Stimulated activated memory B cell treated with anti-CD40 and anti-IgM and Interleukin-4, amounts not matched to agents 10 μg/mL and 1 μg/mL and 100 μg/mL, for 72 hours (primary cell): ENCODE data around the gene GSTK1.
"Not testable (repeated sequence)": the region's sequence is repeated elsewhere in the genome, so short reads cannot be mapped to it uniquely, and the experiment has no call there.

ENCODE experiments used
- ATAC-seq: fragments of 150-1000 bp; cut with Tn5 transposase; 2 replicates; pipeline ENCODE4 v1.10.0; 2021
- H3K27ac Mint-ChIP-seq: one replicate; pipeline ENCODE4 v1.8.0; 2022; ENCODE audit warnings: mild to moderate bottlenecking, mixed read lengths
- H3K27me3 Mint-ChIP-seq: one replicate; pipeline ENCODE4 v1.8.0; 2022; ENCODE audit warnings: mixed read lengths
- H3K36me3 Mint-ChIP-seq: one replicate; pipeline ENCODE4 v1.8.0; 2022; ENCODE audit warnings: mixed read lengths
- H3K4me1 Mint-ChIP-seq: one replicate; pipeline ENCODE4 v1.8.0; 2022; ENCODE audit warnings: mixed read lengths
- H3K4me3 Mint-ChIP-seq: one replicate; pipeline ENCODE4 v1.8.0; 2022; ENCODE audit warnings: mild to moderate bottlenecking, moderate library complexity, mixed read lengths
- H3K9me3 Mint-ChIP-seq: one replicate; pipeline ENCODE4 v1.8.0; 2022; ENCODE audit warnings: mixed read lengths

GSTK1 gene

DNA sequence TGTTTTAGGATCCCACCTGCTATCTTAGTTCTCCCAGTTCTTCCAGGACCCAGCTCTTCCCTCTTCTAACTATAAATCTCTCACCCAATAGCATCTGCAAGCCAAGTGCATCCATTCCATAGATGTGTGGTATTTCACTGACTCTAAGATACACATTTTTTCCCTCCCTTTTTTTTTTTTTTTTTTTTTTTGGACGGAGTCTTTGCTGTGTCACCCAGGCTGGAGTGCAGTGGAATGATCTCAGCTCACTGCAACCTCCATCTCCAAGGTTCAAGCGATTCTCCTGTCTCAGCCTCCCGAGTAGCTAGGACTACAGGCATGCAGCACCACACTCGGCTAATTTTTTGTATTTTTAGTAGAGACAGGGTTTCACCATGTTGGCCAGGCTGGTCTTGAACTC, 26.6 kb downstream of the GSTK1 start:
- ATAC-seq, H3K9me3 Mint-ChIP-seq, H3K27me3 Mint-ChIP-seq: not testable (repeated sequence)
- Mint-ChIP-seq H3K4me3 (peak overlapping the region; percentile 95), H3K36me3 (peaks cover 30% of the 10 kb centered on the region), H3K4me1 (peaks cover 37% of the 10 kb centered on the region), H3K27ac (peak overlapping the region; percentile 82)

DNA sequence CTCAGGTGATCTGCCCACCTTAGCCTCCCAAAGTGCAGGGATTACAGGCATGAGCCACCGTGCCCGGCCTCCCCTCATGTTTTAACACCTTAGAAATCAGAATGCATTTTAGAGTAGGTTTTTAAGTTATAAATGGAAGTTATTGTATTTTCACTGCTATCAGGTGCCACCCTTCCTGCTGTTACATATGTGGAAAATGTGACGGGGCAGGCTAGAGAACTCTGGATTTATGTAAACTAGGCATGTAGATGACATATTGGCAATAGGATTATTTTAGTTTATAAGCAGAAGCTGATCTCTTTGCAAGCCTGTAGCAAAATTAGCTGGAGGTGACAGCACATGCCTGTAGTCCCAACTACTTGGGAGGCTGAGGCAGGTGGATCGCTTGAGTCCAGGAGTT, 27.1 kb downstream of the GSTK1 start:
- peaks cover 33% of the 10 kb centered on the region for H3K36me3 Mint-ChIP-seq
- peak overlapping the region; percentile 82 for H3K27ac Mint-ChIP-seq
- no peaks in the 10 kb centered on the region for H3K27me3 Mint-ChIP-seq
- H3K9me3 Mint-ChIP-seq: peaks cover 3% of the 10 kb centered on the region
- H3K4me1 Mint-ChIP-seq: peaks cover 38% of the 10 kb centered on the region
- ATAC-seq: no peak
- H3K4me3 Mint-ChIP-seq: peak overlapping the region; percentile 95

DNA sequence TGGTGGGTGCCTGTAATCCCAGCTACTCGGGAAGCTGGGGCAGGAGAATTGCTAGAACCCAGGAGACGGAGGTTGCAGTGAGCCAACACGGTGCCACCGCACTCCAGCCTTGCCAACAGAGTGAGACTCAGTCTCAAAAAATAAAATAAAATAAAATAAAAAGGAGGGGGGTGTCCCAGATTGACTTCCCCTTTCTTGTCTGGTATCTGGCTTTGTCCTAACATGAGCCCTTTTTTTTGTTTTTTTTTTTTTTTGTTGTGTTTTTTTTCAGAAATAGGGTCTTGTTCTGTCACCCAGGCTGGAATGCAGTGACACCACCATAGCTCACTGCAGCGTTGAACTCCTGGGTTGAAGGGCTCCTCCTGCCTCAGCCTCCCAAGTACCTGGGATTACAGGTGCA, 29.6 kb downstream of the GSTK1 start:
- no peak overlapping the region for H3K4me3 Mint-ChIP-seq

DNA sequence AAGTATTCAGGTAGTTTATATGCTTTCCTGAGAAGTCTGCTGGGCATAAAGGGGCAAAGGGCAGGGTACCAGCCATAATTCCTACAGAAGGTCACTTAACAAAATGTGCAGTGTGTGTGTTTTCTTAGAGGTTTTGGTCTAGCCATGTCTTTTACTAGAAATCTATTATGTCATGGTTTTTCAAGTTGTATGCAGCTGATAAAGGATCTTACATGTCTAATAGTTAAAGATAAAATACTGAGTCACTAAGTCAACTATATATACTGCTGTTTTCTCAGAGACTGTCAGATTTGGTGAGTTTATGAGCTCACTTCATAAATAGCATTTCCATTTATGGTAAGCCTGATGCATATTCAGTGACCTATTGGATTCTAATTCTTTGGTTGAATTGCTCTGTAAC, 32.6 kb downstream of the GSTK1 start:
- H3K27ac Mint-ChIP-seq: peak overlapping the region; percentile 36
- H3K4me1 Mint-ChIP-seq: peaks cover 43% of the 10 kb centered on the region
- no peak overlapping the region for H3K4me3 Mint-ChIP-seq
- peaks cover 65% of the 10 kb centered on the region for H3K36me3 Mint-ChIP-seq
- no peaks in the 10 kb centered on the region for H3K27me3 Mint-ChIP-seq
- ATAC-seq: no peak
- no peaks in the 10 kb centered on the region for H3K9me3 Mint-ChIP-seq

More for the DNA sequence above, 29.6 kb downstream of the GSTK1 start:
- peaks cover under 1% of the 10 kb centered on the region for H3K9me3 Mint-ChIP-seq
- peaks cover 51% of the 10 kb centered on the region for H3K4me1 Mint-ChIP-seq
- ATAC-seq: no peak
- H3K36me3 Mint-ChIP-seq: peaks cover 46% of the 10 kb centered on the region
- no peak overlapping the region for H3K27ac Mint-ChIP-seq
- no peaks in the 10 kb centered on the region for H3K27me3 Mint-ChIP-seq

DNA sequence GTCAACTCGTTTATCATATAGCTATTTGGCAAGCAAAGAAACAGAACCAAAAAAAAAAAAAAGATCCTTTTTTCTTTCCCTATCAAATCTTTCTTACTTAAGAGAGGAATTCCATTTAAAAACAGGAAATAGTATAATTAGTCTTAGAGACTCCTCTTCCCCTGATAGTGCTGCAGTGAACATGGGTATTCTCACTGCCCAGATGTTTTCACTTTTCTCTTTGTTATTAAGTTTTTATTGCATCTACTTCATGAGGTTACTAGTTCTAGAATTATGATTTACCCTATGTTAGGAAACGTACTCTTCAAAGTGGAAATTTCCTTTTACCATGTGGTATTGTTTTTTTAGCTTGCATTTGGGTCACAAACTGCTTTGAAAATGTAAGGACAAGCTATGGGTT, 33.4 kb downstream of the GSTK1 start:
- Mint-ChIP-seq H3K27me3 (no peaks in the 10 kb centered on the region), H3K4me3 (no peak overlapping the region), H3K36me3 (peaks cover 66% of the 10 kb centered on the region), H3K4me1 (peaks cover 41% of the 10 kb centered on the region), H3K9me3 (no peaks in the 10 kb centered on the region), H3K27ac (peak overlapping the region; percentile 36)
- ATAC-seq: no peak

DNA sequence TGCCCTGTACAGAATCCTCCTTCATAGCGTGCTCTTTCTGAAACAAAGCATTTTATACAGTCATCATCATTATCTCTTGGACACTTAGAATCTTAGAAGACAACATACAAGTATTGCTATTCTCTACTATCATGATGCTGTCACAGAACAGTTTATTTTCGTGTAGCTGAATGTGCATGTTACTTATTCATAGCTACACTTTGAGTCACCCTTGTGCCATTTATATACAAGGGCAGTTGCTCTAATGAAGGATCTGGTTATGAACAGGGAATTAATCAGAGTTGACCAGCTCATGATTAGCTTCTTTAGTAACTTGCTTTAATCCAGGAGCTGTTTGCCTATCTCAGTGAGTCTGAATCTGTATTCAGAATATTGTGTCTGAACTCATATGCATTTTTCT, 36.1 kb downstream of the GSTK1 start:
- no peaks in the 10 kb centered on the region for H3K27me3 Mint-ChIP-seq
- H3K9me3 Mint-ChIP-seq: no peaks in the 10 kb centered on the region
- peaks cover 41% of the 10 kb centered on the region for H3K4me1 Mint-ChIP-seq
- no peak overlapping the region for H3K4me3 Mint-ChIP-seq
- H3K36me3 Mint-ChIP-seq: peaks cover 67% of the 10 kb centered on the region
- no peak for ATAC-seq
- H3K27ac Mint-ChIP-seq: peak overlapping the region; percentile 4

DNA sequence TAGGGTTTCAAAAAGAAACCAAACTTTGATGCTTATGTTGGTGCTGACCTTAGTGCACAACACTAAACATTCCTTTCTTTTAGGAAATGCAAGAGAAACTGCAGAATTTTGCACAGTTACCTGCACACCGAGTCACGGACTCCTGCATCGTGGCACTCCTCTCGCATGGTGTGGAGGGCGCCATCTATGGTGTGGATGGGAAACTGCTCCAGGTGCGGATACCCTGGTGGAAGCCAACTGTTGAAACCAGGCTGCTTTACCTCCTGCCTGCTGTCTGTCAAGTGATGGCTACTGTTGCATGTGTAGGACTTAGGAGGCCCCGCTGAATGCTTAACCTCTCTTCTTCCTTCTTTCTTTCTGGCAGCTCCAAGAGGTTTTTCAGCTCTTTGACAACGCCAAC, 36.6 kb downstream of the GSTK1 start:
- H3K27me3 Mint-ChIP-seq: no peaks in the 10 kb centered on the region
- no peaks in the 10 kb centered on the region for H3K9me3 Mint-ChIP-seq
- H3K36me3 Mint-ChIP-seq: peaks cover 68% of the 10 kb centered on the region
- H3K4me3 Mint-ChIP-seq: no peak overlapping the region
- H3K4me1 Mint-ChIP-seq: peaks cover 41% of the 10 kb centered on the region
- peak; percentile 66 for ATAC-seq
- H3K27ac Mint-ChIP-seq: peak overlapping the region; percentile 4

DNA sequence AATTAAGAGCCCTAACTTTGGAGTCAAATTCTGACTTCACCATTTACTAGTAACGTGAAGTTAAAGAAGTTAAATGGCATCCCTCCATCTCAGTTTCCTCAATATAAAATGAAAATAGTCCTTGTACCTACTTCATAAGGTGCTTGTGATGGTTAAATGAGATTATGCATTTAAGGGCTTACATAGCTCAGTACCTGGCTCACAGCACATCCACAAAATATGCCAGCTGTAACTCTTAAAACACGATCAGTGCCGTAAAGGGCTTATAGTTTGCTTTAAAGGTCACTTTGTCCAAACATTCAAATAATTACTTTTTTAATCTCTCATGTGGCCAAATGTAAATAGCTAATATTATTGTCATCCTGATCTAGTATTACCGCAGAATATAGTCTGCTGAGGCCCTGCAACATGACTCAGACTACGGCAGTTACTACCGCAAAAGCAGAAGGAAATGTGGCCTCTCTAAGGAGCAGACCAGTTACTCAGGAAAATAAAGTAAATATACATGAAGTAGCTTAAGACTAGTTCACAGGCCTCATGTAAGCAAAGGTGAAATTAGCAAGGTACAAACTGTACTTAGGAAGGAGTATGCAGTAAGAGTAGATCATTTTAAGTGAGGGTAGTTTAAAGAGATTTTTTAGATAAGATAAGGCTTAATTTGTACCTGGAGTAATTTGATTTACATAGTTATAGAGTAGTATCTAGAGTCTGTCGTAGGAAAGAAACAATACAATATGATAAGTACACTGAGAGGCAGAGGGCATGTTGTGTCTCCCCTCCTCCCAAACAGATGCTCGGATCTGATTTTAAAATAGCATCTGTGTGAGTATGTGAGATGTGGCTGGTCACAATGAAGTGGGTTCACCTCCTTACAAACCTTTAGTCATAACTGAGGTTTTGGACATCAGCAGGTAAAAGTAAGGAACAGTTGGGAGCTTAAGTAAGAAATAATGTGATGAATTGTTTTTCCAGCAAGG, 38.0 kb downstream of the GSTK1 start:
- Mint-ChIP-seq H3K36me3 (peaks cover 70% of the 10 kb centered on the region), H3K4me3 (no peak overlapping the region), H3K4me1 (peaks cover 43% of the 10 kb centered on the region), H3K27me3 (no peaks in the 10 kb centered on the region), H3K9me3 (no peaks in the 10 kb centered on the region), H3K27ac (peak overlapping the region; percentile 48)
- no peak for ATAC-seq

DNA sequence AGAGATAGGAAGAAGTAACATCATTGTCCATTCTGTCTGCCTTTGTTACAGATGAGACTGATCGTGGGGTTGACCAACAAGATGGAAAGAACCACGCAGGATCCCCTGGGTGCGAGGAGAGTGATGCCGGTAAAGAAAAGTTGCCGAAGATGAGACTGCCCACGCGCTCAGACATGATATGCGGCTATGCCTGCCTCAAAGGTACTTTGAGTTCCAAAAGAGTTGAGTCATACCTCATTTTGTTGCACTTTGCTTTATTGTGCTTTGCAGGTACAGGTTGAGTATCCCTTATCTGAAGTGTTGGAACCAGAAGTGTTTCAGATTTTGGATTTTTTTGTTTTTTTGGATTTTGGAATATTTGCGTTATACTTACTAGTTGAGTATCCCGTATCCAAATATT, 40.5 kb downstream of the GSTK1 start:
- peaks cover 90% of the 10 kb centered on the region for H3K36me3 Mint-ChIP-seq
- no peaks in the 10 kb centered on the region for H3K9me3 Mint-ChIP-seq
- ATAC-seq: no peak
- H3K27me3 Mint-ChIP-seq: no peaks in the 10 kb centered on the region
- no peak overlapping the region for H3K27ac Mint-ChIP-seq
- H3K4me3 Mint-ChIP-seq: no peak overlapping the region
- H3K4me1 Mint-ChIP-seq: peaks cover 35% of the 10 kb centered on the region

DNA sequence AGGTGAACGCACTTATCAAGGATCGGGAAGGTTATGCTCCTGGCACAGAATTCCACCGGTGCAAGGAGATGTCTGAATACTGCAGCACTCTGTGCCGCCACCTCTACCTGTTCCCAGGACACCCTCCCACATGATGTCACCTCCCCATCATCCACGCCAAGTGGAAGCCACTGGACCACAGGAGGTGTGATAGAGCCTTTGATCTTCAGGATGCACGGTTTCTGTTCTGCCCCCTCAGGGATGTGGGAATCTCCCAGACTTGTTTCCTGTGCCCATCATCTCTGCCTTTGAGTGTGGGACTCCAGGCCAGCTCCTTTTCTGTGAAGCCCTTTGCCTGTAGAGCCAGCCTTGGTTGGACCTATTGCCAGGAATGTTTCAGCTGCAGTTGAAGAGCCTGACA, 41.7 kb downstream of the GSTK1 start:
- no peaks in the 10 kb centered on the region for H3K9me3 Mint-ChIP-seq
- H3K4me3 Mint-ChIP-seq: no peak overlapping the region
- ATAC-seq: no peak
- H3K27me3 Mint-ChIP-seq: no peaks in the 10 kb centered on the region
- peaks cover 29% of the 10 kb centered on the region for H3K4me1 Mint-ChIP-seq
- peaks cover 89% of the 10 kb centered on the region for H3K36me3 Mint-ChIP-seq
- H3K27ac Mint-ChIP-seq: peak overlapping the region; percentile 4

DNA sequence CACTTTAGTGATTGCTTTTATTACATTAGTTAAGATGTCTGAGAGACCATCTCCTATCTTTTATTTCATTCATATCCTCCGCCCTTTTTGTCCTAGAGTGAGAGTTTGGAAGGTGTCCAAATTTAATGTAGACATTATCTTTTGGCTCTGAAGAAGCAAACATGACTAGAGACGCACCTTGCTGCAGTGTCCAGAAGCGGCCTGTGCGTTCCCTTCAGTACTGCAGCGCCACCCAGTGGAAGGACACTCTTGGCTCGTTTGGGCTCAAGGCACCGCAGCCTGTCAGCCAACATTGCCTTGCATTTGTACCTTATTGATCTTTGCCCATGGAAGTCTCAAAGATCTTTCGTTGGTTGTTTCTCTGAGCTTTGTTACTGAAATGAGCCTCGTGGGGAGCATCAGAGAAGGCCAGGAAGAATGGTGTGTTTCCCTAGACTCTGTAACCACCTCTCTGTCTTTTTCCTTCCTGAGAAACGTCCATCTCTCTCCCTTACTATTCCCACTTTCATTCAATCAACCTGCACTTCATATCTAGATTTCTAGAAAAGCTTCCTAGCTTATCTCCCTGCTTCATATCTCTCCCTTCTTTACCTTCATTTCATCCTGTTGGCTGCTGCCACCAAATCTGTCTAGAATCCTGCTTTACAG, 42.3 kb downstream of the GSTK1 start:
- Mint-ChIP-seq H3K36me3 (peaks cover 89% of the 10 kb centered on the region), H3K9me3 (no peaks in the 10 kb centered on the region), H3K27ac (peak overlapping the region; percentile 4), H3K4me3 (no peak overlapping the region), H3K4me1 (peaks cover 29% of the 10 kb centered on the region), H3K27me3 (no peaks in the 10 kb centered on the region)
- peak; percentile 59 for ATAC-seq

DNA sequence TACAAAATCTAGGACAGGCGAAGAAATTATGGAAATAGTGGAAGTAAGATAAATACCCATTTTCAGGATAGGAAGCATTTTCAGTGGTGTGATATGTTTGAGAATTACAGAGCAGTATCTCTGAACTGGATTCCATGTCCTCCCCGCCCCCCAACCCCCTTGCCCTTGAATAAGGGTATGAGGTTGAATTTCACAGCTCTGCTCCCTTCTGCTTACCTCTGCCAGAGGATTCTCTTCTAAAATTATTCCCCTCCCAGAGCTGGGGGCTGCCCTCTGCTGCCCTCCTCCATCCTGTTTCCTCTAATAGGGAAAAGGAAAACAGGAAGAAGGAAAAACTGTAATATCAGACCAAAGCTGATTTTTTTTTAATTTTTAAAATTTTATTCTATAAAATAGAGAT, 45.4 kb downstream of the GSTK1 start:
- no peak overlapping the region for H3K27ac Mint-ChIP-seq
- peaks cover 23% of the 10 kb centered on the region for H3K4me1 Mint-ChIP-seq
- ATAC-seq: no peak
- no peaks in the 10 kb centered on the region for H3K9me3 Mint-ChIP-seq
- no peaks in the 10 kb centered on the region for H3K27me3 Mint-ChIP-seq
- peaks cover 65% of the 10 kb centered on the region for H3K36me3 Mint-ChIP-seq
- H3K4me3 Mint-ChIP-seq: no peak overlapping the region

DNA sequence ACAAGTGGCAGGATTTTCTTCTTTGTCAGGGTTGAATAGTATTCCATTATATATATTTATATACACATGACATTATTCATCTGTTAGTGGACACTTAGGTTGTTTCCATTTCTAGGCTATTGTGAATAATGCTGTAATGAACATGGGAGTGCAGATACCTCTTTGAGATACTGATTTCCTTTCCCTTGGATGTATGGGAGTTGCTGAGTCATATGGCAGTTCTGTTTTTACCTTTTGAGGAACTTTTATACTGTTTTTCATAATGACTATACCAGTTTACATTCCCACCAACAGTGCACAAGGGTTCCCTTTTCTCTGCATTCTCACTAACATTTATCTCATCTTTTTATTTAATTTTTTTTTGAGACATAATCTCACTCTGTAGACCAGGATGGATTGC, 50.9 kb downstream of the GSTK1 start:
- no peak for ATAC-seq
- H3K4me3 Mint-ChIP-seq: no peak overlapping the region
- H3K36me3 Mint-ChIP-seq: peaks cover 13% of the 10 kb centered on the region
- no peaks in the 10 kb centered on the region for H3K27me3 Mint-ChIP-seq
- H3K4me1 Mint-ChIP-seq: peaks cover 11% of the 10 kb centered on the region
- no peak overlapping the region for H3K27ac Mint-ChIP-seq
- H3K9me3 Mint-ChIP-seq: no peaks in the 10 kb centered on the region

DNA sequence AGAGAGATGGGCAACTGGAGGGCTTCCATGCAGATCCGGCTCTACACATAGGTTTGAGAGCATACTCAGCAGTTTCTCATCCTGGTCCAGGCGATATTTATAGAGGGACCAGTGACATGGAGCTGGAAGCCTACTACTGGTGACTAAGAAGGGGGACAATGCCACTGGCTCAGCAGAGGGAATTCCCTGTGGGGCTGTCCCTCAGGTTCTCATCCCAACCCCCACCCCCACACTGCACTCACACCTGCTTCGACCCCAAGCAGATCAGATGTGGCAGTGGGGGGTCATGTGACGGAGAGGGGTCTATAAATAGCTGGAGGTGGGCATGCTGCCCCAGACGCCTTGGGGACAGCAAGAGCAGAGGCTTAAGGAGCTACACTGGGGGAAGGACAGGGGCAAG, 52.5 kb downstream of the GSTK1 start, which contains the start of gene CLCN1:
Gene CLCN1, plus strand, starts transcription at position 336 of the 400 bp plus-strand sequence. CDS start 102 bp downstream, outside the sequence.
- Mint-ChIP-seq H3K9me3 (no peaks in the 10 kb centered on the region), H3K27ac (peak within 1 kb of the TSS; percentile 56), H3K4me3 (no peak within 1 kb of the TSS), H3K36me3 (no peaks in the 10 kb centered on the region), H3K4me1 (peaks cover 2% of the 10 kb centered on the region), H3K27me3 (no peaks in the 10 kb centered on the region)
- ATAC-seq: no peak

DNA sequence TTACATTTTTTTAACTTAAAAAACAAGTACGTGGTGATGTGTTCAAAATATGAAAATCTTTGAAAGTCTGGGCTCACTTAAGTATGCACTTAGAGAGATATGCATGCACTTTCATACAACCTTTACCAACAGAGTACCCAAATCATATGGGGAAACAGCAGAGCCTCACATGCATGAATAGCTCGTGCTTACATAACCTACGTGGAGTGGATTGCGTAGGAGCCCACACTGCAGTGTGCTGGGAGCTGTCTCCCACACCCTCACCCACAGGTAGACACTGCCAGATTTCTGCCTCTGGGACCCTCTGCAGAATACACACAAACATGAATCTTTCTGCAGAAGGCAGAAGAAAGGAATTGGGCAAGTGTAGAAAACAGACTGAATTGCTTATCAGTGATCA, 53.3 kb downstream of the GSTK1 start:
- H3K4me3 Mint-ChIP-seq: no peak overlapping the region
- no peak for ATAC-seq
- no peaks in the 10 kb centered on the region for H3K9me3 Mint-ChIP-seq
- H3K27me3 Mint-ChIP-seq: no peaks in the 10 kb centered on the region
- peak overlapping the region; percentile 20 for H3K27ac Mint-ChIP-seq
- no peaks in the 10 kb centered on the region for H3K36me3 Mint-ChIP-seq
- H3K4me1 Mint-ChIP-seq: no peaks in the 10 kb centered on the region

DNA sequence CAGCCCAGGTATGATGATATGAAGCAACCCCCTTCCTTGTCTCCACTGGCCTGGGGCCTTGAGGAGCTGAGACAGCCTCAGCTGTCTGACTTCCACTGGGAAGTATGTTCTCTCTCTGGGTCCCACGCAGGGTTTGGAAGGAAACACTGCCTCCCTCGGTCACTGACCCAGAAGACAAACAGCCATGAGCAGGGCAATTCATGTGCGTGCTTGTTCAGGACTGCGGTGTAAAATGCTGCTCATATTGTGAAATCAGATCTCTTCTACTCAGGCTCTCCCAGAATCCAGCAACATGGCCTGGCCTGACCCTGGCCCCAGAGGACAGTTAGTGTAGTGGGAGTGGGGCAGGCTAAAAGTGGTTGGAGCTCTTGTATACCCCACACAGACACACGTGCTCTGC, 55.4 kb downstream of the GSTK1 start:
- H3K4me3 Mint-ChIP-seq: no peak overlapping the region
- H3K4me1 Mint-ChIP-seq: peaks cover 5% of the 10 kb centered on the region
- no peak overlapping the region for H3K27ac Mint-ChIP-seq
- no peaks in the 10 kb centered on the region for H3K9me3 Mint-ChIP-seq
- no peaks in the 10 kb centered on the region for H3K27me3 Mint-ChIP-seq
- H3K36me3 Mint-ChIP-seq: no peaks in the 10 kb centered on the region
- no peak for ATAC-seq
